HCT116 (cell line): ENCODE results near the gene PRRG2. TPM values are rescaled to one million over a fixed set of nuclear protein-coding genes. Genes with fewer than 3 reads are reported as not detected.

Source experiments
- ATAC-seq: fragments of 200-7000 bp; cut with Tn5 transposase; 2 replicates; pipeline ENCODE4 v1.9.1; 2020; ENCODE audit warnings: mild to moderate bottlenecking, moderate library complexity
- BruUV-seq: library from RNA; stranded (reverse); fragments of 400-500 nt; replicated peaks from 2 replicates; lab custom pipeline; 2021; lab: Mats Ljungman, UMichigan
- CTCF ChIA-PET: fragments of 300-600 bp; sonication (Branson Sonifier 250); formaldehyde crosslinking; loops from one replicate; lab custom pipeline; 2021; ENCODE audit warnings: antibody characterized with exemption; lab: Charles Lee
- POLR2A ChIA-PET: fragments of 300-600, 350-600 bp; sonication (Branson Sonifier 250); formaldehyde crosslinking; loops from one replicate; lab custom pipeline; 2021; ENCODE audit warnings: antibody characterized with exemption; lab: Charles Lee
- RAD21 ChIA-PET, 2 experiments: fragments of 300-600 bp; sonication (Branson Sonifier 250); formaldehyde crosslinking; loops; one replicate each; lab custom pipeline; 2023; ENCODE audit warnings: low total read pairs in 2 of 2; ENCODE audit not compliant: uncharacterized antibody in 2 of 2, unreplicated experiment in 2 of 2, low non-redundant PET in 1 of 2; lab: Charles Lee
- DNase-seq: peaks from one replicate; pipeline ENCODE4 v3.0.0-alpha.2; 2010; ENCODE audit warnings: low read depth, low spot score
- H2AFZ ChIP-seq: fragments of 200-600 bp; shearing (Covaris generic), sonication (generic); 2 replicates; pipeline ENCODE4 v1.6.1; 2017; ENCODE audit warnings: low read depth, mixed run types, mixed read lengths, antibody characterized with exemption, low read length; ENCODE audit not compliant: poor library complexity, severe bottlenecking
- H3K27ac ChIP-seq: 2 replicates; pipeline ENCODE4 v1.5.1; 2012; ENCODE audit warnings: low read depth, low read length
- H3K27me3 ChIP-seq: fragments of 200-600 bp; sonication (generic); 2 replicates; pipeline ENCODE4 v1.6.1; 2016; ENCODE audit warnings: mixed run types, low read length, mixed read lengths; ENCODE audit not compliant: insufficient read depth
- H3K36me3 ChIP-seq, 2 experiments: fragments of 200-500 bp in 1 of 2; fragments of 200-600 bp in 1 of 2; sonication (Bioruptor generic) in 1 of 2; sonication (generic) in 1 of 2; 2 replicates each; pipeline versions ENCODE4 v1.5.1 to v1.6.1; 2014 to 2016; ENCODE audit warnings: low read length in 2 of 2, inconsistent platforms in 1 of 2, mixed read lengths in 1 of 2, mixed run types in 1 of 2; ENCODE audit not compliant: insufficient read depth in 2 of 2, control insufficient read depth in 1 of 2
- H3K4me1 ChIP-seq, 2 experiments: fragments of 200-600 bp in 1 of 2; sonication (generic) in 1 of 2; 2 replicates each; pipeline versions ENCODE4 v1.5.1 to v1.6.1; 2012 to 2017; ENCODE audit warnings: low read length in 2 of 2, inconsistent platforms in 1 of 2, mild to moderate bottlenecking in 1 of 2, mixed read lengths in 1 of 2, mixed run types in 1 of 2, moderate library complexity in 1 of 2; ENCODE audit not compliant: insufficient read depth in 2 of 2, control insufficient read depth in 1 of 2
- H3K4me2 ChIP-seq: fragments of 200-600 bp; sonication (generic); 2 replicates; pipeline ENCODE4 v1.6.1; 2017; ENCODE audit warnings: mixed run types, low read length, mixed read lengths
- H3K4me3 ChIP-seq, 2 experiments: fragments of 200-600 bp in 1 of 2; sonication (generic) in 1 of 2; replicated peaks in 1 of 2; 2 replicates each; pipeline ENCODE4 v1.5.1; 2011 to 2016; ENCODE audit warnings: low read length in 2 of 2, control low read depth in 1 of 2, low read depth in 1 of 2, mild to moderate bottlenecking in 1 of 2, mixed read lengths in 1 of 2, mixed run types in 1 of 2
- H3K79me2 ChIP-seq: fragments of 200-600 bp; sonication (generic); 2 replicates; pipeline ENCODE4 v1.6.1; 2017; ENCODE audit warnings: mild to moderate bottlenecking, mixed run types, low read length, moderate library complexity, mixed read lengths; ENCODE audit not compliant: insufficient read depth
- H3K9ac ChIP-seq: fragments of 200-600 bp; sonication (generic); 2 replicates; pipeline ENCODE4 v1.6.1; 2016; ENCODE audit warnings: low read length, mixed read lengths
- H3K9me2 ChIP-seq: fragments of 200-600 bp; sonication (generic), shearing (Covaris generic); 2 replicates; pipeline ENCODE4 v1.6.1; 2017; ENCODE audit warnings: mixed run types, mild to moderate bottlenecking, moderate library complexity; ENCODE audit not compliant: insufficient read depth
- H3K9me3 ChIP-seq, 2 experiments: fragments of 200-500 bp in 1 of 2; fragments of 200-600 bp in 1 of 2; sonication (Bioruptor generic) in 1 of 2; sonication (generic) in 1 of 2; 2 replicates each; pipeline ENCODE4 v1.6.1; 2014 to 2017; ENCODE audit warnings: low read length in 2 of 2, mixed read lengths in 2 of 2, inconsistent platforms in 1 of 2, low read depth in 1 of 2, mild to moderate bottlenecking in 1 of 2, mixed run types in 1 of 2, moderate library complexity in 1 of 2; ENCODE audit not compliant: control insufficient read depth in 1 of 2, insufficient read depth in 1 of 2
- H4K20me1 ChIP-seq: fragments of 200-600 bp; sonication (generic), shearing (Covaris generic); 2 replicates; pipeline ENCODE4 v1.6.1; 2017; ENCODE audit warnings: mixed run types, mild to moderate bottlenecking, moderate library complexity; ENCODE audit not compliant: insufficient read depth
- ELF1 ChIP-seq: IDR thresholded peaks from 2 replicates; pipeline ENCODE4 v1.6.1; 2012; ENCODE audit warnings: low read depth, borderline replicate concordance
- JUND ChIP-seq: IDR thresholded peaks from 2 replicates; pipeline ENCODE4 v1.6.1; 2012
- POLR2AphosphoS5 ChIP-seq: IDR thresholded peaks from 2 replicates; pipeline ENCODE4 v1.6.1; 2011; ENCODE audit warnings: mild to moderate bottlenecking, low read depth, low read length, moderate library complexity
- RAD21 ChIP-seq: IDR thresholded peaks from 2 replicates; pipeline ENCODE4 v1.6.1; 2012; ENCODE audit warnings: low read depth, mild to moderate bottlenecking
- ZBTB33 ChIP-seq: IDR thresholded peaks from 2 replicates; pipeline ENCODE4 v1.6.1; 2011; ENCODE audit warnings: mild to moderate bottlenecking, low read length, moderate library complexity; ENCODE audit not compliant: insufficient replicate concordance; ENCODE audit errors: extremely low read depth
- intact Hi-C: fragments of 100-400 bp; cut with micrococcal nuclease; formaldehyde crosslinking; loops from 2 replicates; pipeline ENCODE4 v1.10.0; 2022
- total RNA-seq: library from RNA; stranded (reverse); gene quantifications from one replicate; pipeline ENCODE4 v1.2.1, GENCODE V29; 2021; ENCODE audit not compliant: unreplicated experiment
- TF ChIP-seq, protein P1 (sequence below), 3 experiments: fragments of 200-600 bp in 1 of 3; sonication (generic) in 1 of 3; IDR thresholded peaks in 2 of 3; conservative IDR thresholded peaks in 1 of 3; 2 replicates each; pipeline ENCODE4 v1.5.1; 2012 to 2017; ENCODE audit warnings: low read depth in 2 of 3, low read length in 2 of 3, antibody characterized with exemption in 1 of 3, borderline replicate concordance in 1 of 3, control low read depth in 1 of 3, mild to moderate bottlenecking in 1 of 3, mixed read lengths in 1 of 3, mixed run types in 1 of 3, moderate library complexity in 1 of 3; ENCODE audit not compliant: insufficient read depth in 1 of 3

Gene PRRG2
- total RNA-seq, 1 experiment from 2014 or later = 6.2 TPM

GRCh38 chr19:49599378-49600295 lies 18.5 kb downstream of the PRRG2 start:
- BruUV-seq = no TSS peak
- Histone ChIP-seq H3K36me3 (peaks cover 33 to 46% of the 10 kb centered on the region in 2 experiments; a peak in 3 of 4 replicates), H3K27me3 (no peaks in the 10 kb centered on the region), H2AFZ (no peak overlapping the region), H3K9me3 (no peaks in the 10 kb centered on the region), H3K27ac (no peak overlapping the region), H3K4me2 (no peak overlapping the region), H3K79me2 (peaks cover 61% of the 10 kb centered on the region), H3K4me1 (no peaks in the 10 kb centered on the region), H3K4me3 (no peak overlapping the region), H3K9me2 (no peaks in the 10 kb centered on the region), H4K20me1 (no peaks in the 10 kb centered on the region), H3K9ac (no peak overlapping the region)
- TF ChIP-seq POLR2AphosphoS5 (no peak), JUND (no peak), ELF1 (no peak), ZBTB33 (no peak), RAD21 (no peak)
- TF ChIP-seq, protein P1, sequence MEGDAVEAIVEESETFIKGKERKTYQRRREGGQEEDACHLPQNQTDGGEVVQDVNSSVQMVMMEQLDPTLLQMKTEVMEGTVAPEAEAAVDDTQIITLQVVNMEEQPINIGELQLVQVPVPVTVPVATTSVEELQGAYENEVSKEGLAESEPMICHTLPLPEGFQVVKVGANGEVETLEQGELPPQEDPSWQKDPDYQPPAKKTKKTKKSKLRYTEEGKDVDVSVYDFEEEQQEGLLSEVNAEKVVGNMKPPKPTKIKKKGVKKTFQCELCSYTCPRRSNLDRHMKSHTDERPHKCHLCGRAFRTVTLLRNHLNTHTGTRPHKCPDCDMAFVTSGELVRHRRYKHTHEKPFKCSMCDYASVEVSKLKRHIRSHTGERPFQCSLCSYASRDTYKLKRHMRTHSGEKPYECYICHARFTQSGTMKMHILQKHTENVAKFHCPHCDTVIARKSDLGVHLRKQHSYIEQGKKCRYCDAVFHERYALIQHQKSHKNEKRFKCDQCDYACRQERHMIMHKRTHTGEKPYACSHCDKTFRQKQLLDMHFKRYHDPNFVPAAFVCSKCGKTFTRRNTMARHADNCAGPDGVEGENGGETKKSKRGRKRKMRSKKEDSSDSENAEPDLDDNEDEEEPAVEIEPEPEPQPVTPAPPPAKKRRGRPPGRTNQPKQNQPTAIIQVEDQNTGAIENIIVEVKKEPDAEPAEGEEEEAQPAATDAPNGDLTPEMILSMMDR (IDR thresholded peaks at IDR 0.05 in 2 of 3, conservative IDR thresholded peaks at IDR 0.05 in 1 of 3; ENCODE audit: borderline replicate concordance in 1 of 3, insufficient read depth in 1 of 3, low read depth in 2 of 3, low read length in 2 of 3) = no peak
- POLR2A ChIA-PET = no interaction called here
- DNase-seq (no peak), ATAC-seq (no peak)
- intact Hi-C loops = no loop called here
- RAD21 ChIA-PET = no interaction called here
- CTCF ChIA-PET = no interaction called here
